Sigmoid colon (tissue), 3 donors: ENCODE measurements around the gene ATAD5.

Source experiments
- CTCF ChIP-seq, 4 experiments: fragments of 450-650 bp in 3 of 4; fragments of 200-600 bp in 1 of 4; IDR thresholded peaks; one replicate each; pipeline ENCODE4 v1.5.1; 2016 to 2019; ENCODE audit warnings: antibody characterized with exemption in 4 of 4, mild to moderate bottlenecking in 3 of 4, moderate library complexity in 2 of 4
- POLR2A ChIP-seq, 2 donors: fragments of 450-650 bp; IDR thresholded peaks; one replicate each; pipeline ENCODE4 v1.6.1; 2016; ENCODE audit warnings: antibody characterized with exemption in 2 of 2, mild to moderate bottlenecking in 2 of 2, moderate library complexity in 2 of 2

GRCh38 chr17:30782206-30782605 is 49.6 kb upstream of the ATAD5 start:
- TF ChIP-seq CTCF (IDR thresholded peaks at IDR 0.05) (no peak), POLR2A (IDR thresholded peaks at IDR 0.05) (no peak)
